ENCODE measurements around the gene SFXN2.
A peak's percentile ranks its signal among the peaks of the same experiment; 100 is the strongest.
"Not testable (repeated sequence)": the region's sequence is repeated elsewhere in the genome, so short reads cannot be mapped to it uniquely, and the experiment has no call there.

SFXN2 gene

DNA sequence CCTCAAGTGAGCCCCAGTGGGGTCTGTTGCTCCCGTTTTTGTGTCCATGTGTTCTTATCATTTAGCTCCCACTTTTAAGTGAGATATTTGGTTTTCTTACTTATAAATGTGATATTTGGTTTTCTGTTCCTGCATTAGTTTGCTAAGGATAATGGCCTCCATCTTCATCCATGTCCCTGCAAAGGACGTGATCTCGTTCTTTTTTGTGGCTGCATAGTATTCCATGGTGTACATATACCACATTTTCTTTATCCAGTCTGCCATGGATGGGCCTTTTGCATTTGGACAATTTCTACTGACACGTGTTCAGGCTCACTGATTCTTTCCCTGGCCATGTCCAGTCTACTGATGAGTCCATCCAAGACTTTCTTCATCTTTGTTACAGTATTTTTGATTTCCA lies 9.6 kb downstream of the SFXN2 start:
- DNase-seq, result no peak

DNA sequence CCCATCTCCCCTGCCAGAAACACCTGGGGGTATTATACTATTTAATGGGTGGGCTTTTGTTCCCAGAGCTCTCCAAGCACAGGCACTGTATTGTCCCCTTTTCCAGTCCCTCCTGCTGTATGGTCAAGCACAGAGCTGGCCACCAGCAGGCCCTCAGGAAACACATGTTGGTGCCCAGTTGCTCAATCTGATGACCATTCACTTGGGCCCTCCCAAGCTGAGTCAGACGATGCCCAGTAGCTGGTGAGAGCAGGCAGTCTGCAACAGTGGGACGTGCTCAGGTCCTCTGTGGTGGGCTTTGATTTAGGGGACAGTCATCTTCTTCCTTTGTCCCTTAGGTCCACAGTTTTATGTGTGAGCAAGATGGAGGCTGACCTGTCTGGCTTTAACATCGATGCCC lies 11.8 kb downstream of the SFXN2 start:
- DNase-seq, result no peak

DNA sequence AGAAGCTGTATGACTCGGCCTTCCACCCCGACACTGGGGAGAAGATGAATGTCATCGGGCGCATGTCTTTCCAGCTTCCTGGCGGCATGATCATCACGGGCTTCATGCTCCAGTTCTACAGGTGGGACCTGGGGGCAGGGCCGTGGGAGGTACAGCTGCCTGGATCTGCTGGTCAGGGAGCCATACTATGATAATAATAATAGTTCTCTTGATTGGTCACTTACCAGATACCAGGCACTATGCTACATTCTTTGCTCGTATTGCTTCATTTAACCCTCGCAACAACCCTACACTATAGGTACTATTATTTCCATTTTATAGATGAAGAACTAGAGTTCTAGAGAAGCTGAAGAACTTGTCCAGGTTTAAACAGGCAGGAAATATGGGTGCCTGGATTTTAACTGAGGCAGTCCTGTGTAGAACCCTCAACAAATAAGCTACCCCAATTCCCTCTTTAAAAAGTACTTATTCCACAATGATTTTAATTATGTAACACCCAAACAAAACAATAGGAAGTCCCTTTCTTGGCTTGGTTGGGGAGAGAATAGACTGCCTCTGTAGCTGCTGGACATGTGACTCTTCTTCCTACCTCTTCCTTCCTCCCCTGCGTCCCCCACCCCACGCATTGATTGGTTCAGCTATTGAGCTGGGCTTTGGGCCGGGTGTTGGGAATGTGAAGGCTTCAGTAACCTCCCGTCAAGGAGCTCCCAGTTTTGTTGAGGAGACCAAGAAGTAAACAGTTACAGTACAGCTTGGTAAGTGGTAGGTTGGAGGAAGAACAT lies 12.8 kb downstream of the SFXN2 start:
- no peak for DNase-seq

DNA sequence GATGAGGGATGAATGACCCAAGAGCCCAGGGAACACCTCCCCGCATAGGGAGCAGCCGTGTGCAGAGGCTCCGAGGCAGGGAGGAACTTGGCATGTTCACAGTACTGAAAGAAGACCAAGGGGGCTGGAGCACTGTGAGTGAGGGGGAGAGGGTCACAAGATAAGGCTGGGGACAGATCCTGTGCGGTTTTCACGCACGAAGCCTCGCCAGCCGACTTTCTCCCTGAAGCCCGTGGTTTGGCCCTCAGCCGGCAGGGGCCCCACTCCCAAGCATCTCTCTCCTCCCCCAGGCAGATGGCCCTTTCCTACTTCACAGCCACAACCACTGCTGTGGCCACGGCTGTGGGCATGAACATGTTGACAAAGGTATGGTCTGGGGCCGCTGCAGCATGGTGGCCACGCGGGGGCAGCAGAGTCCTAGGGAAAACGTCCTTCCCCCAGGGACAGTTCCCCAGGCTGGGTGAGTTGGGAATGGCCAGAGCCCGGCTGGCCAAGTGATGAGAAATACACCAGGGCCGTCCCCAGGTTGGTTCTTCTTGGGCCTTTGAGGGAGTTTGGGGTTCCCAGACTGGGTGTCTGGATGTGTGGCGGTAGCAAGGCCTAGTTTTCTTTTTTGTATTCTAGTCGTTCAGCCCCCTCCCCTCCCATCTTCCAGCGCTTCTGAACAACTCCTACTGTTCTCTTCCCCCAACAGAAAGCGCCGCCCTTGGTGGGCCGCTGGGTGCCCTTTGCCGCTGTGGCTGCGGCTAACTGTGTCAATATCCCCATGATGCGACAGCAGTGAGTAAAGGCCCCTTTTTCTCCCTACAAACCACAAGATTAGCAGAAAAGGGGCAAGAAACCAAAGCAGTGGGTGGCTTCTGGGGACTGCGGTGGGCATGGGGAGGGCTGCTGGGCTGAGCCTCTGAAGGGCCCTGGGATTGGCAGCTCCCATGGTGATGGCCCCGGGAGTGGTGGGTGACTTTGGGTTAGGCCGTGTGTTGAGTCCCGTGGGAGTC lies 14.9 kb downstream of the SFXN2 start:
- DNase-seq, result peak; percentile 26

DNA sequence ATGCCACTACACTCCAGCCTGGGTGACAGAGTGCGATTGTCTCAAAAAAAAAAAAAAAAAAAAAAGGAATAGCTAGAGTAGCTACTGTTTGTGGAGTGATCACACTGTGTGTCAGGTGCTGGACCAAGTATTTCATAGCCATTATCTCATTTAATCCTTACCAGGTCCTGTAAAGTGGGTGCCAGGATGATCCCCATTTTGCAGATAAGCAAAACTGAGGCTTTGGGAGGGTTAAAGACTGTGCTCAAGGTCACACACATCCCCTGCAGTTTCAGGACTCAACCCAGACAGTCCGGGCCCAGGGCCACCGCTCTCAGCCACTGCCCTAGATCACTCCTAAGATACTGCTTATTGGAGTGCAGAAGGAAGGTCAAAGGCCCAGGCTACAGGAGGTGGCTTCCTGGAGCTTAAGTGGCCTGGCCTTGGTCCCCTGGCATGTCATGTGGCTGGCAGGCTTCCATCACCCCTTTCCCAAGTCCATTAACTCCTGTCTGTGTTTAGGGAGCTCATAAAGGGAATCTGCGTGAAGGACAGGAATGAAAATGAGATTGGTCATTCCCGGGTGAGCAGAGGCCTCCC lies 16.9 kb downstream of the SFXN2 start:
- no peak for DNase-seq

DNA sequence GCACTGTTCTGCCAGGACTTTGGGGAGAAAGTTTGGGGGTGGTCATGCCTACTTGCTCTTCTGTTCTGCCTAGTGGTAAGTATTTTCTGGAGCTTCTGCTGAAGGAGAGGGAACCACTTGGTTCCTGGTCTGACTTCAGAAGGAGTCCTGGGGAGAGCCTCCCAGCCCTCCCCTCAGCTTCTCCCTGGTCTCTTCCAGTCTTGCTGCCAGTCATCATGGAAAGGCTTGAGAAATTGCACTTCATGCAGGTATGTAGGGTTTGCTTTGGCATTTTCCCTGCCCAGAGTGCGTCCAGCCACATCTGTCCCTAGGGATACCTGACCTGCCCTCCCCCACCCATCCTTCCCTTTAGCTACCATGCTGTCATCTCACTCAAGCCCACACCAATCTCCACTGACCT lies 18.2 kb downstream of the SFXN2 start:
- DNase-seq, result no peak

DNA sequence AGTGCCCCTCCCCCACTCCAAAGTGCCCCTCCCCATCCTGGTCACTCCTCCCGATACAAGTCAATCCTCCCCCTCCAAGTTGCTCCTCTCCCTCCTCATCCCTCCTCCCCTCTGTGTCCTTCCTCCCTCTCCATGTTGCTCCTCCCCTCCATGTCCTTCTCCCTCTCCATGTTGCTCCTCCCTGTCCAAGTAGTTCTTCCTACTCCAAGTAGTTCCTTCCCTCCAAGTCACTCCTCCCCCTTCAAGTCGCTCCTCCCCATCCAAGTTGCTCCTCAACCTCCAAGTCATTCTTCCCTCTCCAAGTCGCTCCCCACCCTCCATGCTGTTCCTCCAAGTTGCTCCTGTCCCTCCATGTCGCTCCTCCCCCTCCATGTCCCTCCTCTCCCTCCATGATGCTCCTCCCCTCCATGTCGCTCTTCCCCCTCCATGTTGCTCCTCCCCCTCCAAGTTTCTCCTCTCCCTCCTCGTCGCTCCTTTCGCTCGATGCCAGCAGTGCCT lies 20.7 kb downstream of the SFXN2 start:
- no peak for DNase-seq

DNA sequence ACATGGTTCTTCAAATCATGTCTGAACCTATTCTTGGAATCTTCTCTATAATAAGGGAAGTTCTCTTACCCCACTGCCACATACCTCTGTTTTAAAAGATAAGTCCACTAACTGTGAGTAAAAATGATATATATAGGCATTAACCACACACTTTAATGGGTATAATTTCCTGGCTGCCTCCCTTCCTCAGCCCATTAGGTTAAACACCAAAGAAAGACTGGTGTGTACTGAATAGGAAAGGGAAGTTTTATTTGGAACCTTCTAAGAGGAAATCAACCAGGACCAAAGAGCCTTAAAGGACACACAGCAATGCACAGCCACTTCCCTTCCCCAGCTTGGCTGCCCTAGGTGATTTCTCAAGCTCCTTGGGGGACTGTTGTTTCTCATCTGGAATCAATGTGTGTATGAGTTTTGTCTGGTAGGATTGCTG lies 24.3 kb downstream of the SFXN2 start:
- DNase-seq, result no peak

DNA sequence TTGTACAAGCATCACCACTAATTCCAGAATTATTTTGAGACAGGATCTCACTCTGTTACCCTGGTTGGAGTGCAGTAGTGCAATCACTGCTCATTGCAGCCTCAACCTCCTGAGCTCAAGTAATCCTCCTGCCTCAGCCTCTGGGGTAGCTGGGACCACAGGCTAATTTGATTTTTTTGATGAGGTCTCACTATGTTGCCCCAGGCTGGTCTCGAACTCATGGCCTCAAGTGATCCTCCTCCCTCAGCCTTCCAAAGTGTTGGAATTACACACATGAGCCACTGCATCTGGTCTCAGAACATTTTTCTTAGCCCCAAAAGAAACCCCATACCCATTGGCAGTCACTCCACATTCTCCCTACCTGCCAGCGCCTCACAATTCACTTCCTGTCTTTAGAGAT lies 25.8 kb downstream of the SFXN2 start:
- no peak for DNase-seq

DNA sequence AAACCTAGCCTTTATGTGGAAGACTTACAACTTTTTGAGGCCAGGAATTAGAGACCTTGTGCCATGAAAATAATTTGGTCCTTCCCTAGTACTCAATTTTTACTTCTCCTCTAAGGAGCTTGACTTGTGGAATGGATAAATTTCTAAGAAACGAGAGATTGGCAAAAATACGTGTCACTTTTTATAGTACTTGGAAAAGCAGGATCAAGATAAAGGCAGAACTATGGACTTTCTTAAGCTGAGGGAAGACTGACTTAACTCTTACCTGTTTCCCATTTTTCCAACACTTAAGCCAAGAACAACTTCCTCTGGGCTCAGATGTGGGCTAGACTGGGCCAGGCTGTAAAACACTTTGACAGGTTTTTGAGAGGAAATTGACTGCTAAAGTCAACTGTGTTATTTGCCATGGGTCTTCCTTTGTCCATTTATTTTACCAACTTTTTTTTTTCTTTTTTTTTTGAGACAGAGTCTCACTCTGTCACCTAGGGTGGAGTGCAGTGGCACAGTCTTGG lies 27.3 kb downstream of the SFXN2 start:
- DNase-seq, result no peak

DNA sequence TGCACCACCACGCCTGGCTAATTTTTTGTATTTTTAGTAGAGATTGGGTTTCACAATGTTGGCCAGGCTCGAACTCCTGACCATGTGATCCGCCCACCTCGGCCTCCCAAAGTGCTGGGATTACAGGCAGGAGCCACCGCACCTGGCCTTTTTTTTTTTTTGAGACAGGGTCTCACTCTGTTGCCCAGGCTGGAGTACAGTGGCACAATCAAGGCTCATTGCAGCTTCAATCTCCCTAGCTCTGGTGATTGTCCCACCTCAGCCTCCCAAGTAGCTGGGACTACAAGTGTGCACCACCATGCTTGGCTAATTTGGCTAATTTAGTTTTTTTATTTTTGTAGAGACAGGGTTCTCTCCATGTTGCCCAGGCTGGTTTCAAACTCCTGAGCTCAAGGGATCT lies 27.9 kb downstream of the SFXN2 start:
- not testable (repeated sequence) for DNase-seq

DNA sequence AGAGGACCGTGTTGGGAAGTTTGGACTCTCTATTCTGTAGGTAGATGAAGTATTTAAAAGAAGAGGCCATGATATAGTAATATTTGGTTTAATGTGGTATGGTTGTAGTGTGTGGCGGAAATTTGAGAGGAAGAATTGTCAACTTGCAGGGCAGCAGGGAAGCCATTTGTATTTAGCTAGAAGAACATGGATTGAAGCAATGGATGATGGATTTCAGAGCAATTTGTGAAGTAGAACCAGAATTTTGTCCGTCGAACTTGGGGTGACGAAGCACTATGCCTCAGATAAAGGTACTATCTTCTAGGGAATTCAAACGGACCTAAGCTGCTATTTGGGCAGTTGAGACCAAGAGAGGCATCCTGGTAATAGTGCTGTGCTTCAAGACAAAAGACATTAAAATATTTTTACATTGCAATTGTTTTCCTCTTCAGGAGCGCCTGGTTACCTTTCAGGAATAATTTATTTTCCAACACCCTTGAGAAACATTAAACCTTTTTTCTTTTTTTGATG lies 28.7 kb downstream of the SFXN2 start:
- no peak for DNase-seq

DNA sequence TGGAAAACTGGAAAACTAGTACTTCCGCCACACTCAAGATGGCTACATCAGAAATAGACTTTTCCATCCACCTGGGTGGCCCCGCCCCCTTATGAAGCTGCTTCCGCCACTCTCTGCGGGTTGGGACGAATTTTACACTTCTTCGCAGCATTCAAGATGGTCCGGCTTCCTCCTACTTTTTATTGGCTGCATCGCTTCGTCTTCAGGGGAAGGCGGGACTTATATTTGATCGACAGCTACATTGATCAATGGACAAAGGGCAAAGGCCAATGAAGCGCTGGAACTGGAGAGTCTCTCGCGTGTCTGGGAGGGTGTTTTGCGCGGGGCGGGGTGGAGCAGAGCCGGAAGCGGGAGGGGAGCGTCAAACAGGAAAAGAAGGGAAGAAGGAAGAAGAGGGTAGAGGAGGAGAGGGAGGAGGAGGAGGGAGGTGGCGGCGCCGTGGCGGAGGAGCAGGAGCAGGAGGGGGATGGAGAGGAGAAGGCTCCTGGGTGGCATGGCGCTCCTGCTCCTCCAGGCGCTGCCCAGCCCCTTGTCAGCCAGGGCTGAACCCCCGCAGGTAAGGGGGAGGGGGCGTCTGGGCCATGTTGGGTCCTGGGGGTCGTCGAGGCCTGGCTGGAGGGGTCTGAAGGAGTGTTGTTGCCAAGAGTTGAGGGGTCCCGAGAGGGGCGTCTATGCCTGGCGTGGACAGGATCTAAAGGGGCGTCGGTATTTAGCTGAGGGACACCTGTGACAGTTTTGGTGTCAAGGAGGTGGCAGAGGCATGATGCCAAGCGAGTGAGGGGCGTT lies 29.3 kb downstream of the SFXN2 start, which contains the start of gene WBP1L:
TSS of gene WBP1L (plus strand) at position 361 of the 786 bp plus-strand sequence. CDS start at position 467, 106 bp downstream.
- DNase-seq, result peak; percentile 97

DNA sequence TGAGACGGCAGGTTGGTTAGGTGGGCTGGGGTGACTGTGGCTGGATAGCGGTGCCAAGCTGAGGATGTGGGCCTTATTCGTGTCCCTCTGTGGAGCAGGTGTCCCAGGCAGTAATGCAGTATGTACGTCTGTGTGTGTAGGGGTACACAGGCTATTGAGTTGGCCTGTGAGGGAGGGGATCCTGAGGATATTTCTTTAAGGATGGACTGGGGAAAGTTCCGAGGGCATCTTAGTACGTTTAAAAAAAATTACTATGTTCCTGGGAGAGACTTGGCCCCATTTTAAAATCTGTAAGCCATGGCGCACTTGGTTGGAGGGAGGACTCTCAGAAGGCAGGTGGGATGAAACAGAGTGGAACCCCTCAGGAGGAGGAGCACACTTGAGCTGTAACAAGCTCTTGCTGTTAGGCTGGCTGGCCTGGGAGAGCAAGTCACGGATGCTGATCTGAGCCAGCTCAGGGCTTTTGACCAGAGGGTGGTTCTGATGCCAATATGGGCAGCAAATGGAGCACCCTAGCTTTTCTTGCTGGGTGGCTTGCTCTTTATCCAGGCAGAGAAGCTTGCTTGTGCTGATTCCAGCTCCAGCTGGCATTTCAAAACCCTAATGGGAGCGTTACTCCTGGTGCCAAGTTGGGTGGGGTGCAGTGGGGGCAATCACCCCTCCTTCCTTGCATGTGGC lies 30.1 kb downstream of the SFXN2 start:
- peak; percentile 55 for DNase-seq

DNA sequence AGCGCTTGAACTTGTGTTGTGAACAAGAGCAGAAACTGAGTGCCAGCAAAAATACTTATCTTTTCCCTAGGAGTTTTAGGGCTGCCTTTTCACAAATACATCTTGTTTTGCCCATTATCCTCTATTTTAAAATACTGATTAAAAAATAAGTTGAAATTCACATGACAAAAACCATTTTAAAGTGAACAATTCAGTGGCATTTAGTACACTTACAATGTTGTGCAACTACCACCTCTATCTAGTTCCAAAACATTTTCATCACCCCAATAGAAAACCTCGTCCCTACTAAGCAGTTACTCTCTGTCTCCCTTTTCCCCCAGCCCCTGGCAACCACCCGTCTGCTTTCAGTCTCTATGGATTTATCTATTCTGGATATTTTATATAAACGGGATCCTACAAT lies 30.7 kb downstream of the SFXN2 start:
- no peak for DNase-seq

DNA sequence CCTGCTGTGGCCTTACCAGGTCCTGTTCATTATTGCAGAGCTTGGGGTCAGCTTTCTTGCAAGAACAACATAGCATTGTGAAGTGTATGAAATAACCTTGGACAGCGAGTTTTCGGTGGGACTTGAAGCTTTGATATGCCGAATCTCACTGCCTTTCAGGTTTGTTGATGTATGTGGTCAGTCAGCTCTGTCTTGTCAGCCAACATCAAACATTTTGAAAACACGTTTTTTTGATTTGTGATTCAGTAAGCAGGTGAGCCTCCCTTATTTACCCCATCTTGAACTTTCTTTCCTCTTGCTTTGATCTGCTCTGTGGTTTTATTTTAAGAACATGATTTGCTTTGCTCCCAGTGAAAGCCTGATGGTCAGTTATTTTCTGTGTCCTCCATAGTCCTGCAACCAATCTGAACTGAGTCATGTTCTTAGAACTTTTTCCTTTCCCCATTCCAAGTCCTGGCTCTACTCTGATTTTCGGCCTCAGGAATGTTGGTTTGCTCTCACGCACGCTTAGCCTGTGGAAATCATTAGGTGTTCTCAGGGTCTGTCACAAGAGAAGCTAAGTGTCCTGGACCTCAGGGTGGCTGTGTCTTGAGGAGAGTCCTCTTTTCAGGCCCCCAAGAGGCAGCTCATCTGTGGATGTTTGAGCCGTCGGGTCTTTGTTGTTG lies 38.0 kb downstream of the SFXN2 start:
- DNase-seq, result no peak

DNA sequence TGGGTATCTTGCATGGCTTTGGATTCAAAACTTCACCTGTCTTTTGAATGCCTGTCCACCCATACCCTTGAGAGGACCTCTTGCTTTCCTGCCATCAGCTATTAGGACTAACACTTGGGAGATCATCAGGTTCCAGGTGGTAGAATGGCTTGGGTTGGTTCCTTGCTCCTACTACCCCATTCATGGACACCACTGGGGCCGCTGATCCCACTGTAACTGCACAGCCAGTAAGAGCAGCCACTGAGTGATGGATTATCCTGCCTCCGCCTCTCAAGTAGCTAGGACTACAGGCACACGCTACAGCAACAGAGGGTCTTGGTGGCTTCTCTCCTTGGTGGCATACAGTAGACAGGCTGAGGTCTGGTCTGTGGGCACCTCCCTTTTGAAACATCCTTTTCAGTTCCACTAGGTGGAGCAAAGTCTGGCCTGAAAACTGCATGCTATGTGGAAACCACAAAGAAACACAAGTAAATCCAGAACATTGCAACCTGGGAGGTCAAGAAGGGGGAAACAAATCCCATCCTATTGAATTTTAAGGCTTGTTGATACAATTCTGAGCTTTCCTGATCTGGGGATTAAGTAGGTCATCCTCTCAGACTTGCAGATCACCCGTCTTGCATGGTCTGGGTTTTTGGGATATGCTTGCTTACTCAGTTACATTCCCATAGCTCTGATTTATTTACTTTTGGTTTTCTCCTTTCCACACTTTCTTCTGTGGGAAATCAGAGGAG lies 38.7 kb downstream of the SFXN2 start:
- DNase-seq, result no peak

DNA sequence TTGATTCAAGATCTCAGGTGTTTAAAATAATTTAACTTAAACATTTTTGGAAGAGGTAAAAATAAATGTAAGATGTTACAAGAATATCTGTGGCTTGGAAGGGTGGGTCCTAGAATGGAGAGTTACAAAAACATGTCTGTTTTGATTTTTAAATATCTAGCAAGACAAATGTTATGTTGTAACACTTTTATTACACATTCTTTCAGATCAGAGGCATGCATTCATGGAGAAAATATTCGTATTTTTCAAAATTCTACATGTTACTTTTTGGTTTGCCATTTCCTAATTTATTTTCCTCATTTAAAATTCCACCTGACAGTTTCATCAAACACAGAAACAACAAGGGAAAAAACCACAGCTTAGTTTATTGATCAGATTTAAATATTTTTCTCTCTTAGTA lies 39.3 kb downstream of the SFXN2 start:
- DNase-seq, result no peak

DNA sequence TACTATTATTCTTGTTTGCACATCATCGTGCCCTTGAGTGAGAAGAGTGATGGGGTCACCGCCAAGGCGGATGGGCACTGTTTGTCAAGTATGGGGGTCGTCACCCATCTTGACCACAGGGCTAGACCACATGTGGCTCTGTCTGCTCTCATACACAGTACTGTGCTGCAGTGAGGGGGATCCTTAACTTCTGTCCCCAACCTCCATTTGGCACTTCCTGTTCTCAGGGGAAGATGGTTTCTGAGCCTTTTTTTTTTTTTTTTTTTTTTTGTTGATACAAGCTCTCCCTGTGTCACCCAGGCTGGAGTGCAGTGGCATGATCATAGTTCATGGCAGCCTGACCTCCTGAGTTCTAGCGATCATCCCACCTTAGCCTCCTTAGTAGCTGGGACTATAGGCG lies 42.9 kb downstream of the SFXN2 start:
- no peak for DNase-seq
